Cardiac fibroblast (primary cell): ENCODE measurements around the gene TMSB15A.
"Not testable (repeated sequence)": the region's sequence is repeated elsewhere in the genome, so short reads cannot be mapped to it uniquely, and the experiment has no call there.

Experiments used
- DNase-seq, 2 donors: peaks; one replicate each; pipeline versions ENCODE4 v3.0.0 to v3.0.0-alpha.2; 2010; ENCODE audit warnings: low read depth in 2 of 2
- H3K4me3 ChIP-seq, 2 donors: replicated peaks in 1 of 2; 1 replicate in 1 of 2; 2 replicates in 1 of 2; pipeline ENCODE4 v1.5.1; 2011; ENCODE audit warnings: low read depth in 2 of 2, low read length in 2 of 2, mild to moderate bottlenecking in 2 of 2, moderate library complexity in 1 of 2
- TF ChIP-seq, protein P1 (sequence below): IDR thresholded peaks from one replicate; pipeline ENCODE4 v1.5.1; 2011; ENCODE audit warnings: low read depth, mild to moderate bottlenecking, low read length, inconsistent platforms

The TMSB15A gene

DNA sequence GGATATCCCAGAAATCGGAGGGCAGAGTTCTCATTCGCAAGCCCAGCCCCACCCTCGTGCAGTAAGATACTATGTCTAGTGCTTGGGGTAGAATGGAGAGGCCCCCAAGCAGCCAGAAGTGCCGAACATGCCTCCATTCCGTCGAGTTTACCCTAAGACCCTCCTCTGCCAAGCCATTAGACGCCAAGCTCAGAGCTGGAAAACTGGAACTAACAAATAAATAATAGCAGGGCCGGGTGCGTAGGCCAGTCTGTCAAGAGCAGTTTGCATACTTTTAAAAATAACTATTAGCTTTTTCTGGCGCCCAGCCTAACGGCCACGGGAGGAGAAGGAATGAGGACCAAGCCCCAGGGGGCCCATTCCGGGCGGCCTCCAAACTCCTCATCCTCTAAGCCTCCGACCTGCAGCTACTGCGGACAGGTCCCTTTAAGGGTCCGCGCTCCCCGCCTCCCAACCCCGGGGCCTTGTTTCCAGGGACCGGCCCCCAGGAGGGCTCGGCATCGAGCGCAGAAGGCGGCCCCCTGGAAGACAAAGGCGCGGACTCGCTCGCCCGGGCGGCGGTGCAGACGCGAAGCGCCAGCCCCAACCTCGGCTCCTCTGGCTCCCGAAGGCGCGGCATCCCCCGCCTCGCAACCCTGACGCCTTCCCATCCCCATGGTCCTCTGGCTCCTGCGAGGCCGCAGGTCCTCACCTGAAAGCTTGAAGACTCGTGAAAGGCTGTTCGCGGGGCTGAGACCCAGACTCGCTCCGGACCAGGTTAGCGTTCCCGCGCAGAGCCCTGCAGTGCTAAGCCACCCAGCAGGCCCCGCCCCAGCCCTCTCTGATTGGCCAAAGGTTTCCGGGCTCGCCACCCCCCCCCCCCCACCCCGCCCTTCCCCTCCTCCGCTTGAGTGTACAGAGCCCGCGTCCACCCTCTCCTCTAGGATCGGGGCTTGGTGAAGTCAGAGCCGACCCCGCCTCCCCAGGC lies at the start of gene TMSB15A:
Gene TMSB15A (minus strand): TSS at position 765 of the 967 bp plus-strand sequence.
- peak within 1 kb of the TSS; percentile 36 to 50 for H3K4me3 ChIP-seq
- peak; percentile 18 to 34 for DNase-seq
- TF ChIP-seq, protein P1, sequence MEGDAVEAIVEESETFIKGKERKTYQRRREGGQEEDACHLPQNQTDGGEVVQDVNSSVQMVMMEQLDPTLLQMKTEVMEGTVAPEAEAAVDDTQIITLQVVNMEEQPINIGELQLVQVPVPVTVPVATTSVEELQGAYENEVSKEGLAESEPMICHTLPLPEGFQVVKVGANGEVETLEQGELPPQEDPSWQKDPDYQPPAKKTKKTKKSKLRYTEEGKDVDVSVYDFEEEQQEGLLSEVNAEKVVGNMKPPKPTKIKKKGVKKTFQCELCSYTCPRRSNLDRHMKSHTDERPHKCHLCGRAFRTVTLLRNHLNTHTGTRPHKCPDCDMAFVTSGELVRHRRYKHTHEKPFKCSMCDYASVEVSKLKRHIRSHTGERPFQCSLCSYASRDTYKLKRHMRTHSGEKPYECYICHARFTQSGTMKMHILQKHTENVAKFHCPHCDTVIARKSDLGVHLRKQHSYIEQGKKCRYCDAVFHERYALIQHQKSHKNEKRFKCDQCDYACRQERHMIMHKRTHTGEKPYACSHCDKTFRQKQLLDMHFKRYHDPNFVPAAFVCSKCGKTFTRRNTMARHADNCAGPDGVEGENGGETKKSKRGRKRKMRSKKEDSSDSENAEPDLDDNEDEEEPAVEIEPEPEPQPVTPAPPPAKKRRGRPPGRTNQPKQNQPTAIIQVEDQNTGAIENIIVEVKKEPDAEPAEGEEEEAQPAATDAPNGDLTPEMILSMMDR: no peak

- no peak for DNase-seq
- TF ChIP-seq, protein P1: no peak
- H3K4me3 ChIP-seq: no peak overlapping the region
Observed at GRCh38 chrX:102560423-102561068, 44.0 kb upstream of the TMSB15A start.

DNA sequence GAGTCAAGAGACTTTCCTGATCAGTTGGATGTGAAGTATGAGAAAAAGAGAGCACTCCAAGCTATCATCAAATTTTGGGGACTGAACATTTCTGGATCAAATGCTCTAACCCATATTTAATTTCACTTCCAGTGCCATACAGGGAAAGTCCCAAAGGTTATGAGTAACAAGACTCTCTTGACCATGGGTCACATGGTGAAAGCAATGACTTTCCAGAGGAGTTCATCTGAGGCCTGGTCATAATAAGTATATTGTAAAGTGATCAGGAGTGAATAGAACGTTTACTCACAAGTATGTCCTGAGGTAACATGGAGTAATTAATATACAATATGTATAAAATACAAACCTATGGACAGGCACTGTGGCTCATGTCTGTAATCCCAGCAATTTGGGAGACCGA lies 42.1 kb upstream of the TMSB15A start:
- DNase-seq: no peak
- TF ChIP-seq, protein P1: no peak
- no peak overlapping the region for H3K4me3 ChIP-seq

GRCh38 chrX:102548231-102548630 lies 31.7 kb upstream of the TMSB15A start:
- TF ChIP-seq, protein P1: no peak
- no peak overlapping the region for H3K4me3 ChIP-seq
- DNase-seq: no peak

- H3K4me3 ChIP-seq: peak overlapping the region; percentile 15 to 34
- TF ChIP-seq, protein P1: no peak
- DNase-seq: no peak
Observed at GRCh38 chrX:102546828-102547493, 30.4 kb upstream of the TMSB15A start.

- DNase-seq, H3K4me3 ChIP-seq: not testable (repeated sequence)
Observed at GRCh38 chrX:102546175-102546574, 29.6 kb upstream of the TMSB15A start.

- no peak overlapping the region for H3K4me3 ChIP-seq
- TF ChIP-seq, protein P1: no peak
- no peak for DNase-seq
Observed at GRCh38 chrX:102535958-102536357, 19.4 kb upstream of the TMSB15A start.
